Effector CD8-positive, alpha-beta T cell (primary cell): ENCODE measurements around the gene LHX8.
"Not testable (repeated sequence)": the region's sequence is repeated elsewhere in the genome, so short reads cannot be mapped to it uniquely, and the experiment has no call there.

ENCODE experiments used
- DNase-seq: peaks from one replicate; lab custom pipeline; 2025; lab: John Stamatoyannopoulos, UW

The LHX8 gene

DNA sequence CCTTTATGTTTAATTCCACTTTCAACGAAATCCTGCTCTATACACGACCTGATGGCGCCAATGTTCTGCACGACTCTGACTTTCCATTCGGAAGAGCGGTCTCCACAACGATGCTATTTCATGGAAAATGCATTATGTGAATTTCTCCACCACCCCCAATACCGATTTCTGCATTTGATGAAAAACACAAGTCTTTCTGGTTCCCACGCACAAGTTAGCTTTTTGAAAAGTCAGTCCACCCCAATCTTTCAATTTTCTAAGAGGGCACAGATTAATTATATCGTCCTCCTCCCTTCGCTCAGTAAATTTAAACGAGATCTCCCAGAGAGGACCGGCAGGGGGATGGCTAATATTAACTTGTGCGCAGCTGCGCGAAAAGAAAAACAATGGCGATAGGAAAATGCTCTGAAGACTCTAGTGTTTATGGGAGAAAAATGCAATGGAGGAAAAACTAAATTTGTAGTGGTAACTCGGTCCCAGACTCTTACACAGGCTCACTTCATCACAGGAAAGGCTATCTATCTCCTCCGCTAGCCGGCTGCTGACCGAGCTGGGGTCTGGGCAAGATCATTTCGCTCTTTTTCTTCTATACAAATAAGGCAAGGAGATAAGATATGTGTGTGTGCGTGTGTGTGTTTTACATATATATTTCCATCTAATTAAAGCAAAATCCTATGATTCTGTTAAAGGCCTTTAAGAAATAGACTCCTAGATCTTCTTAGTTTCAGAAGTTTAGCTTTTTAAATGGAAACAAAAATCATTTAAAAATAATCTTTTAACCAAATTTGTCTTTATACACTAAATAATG lies 1.2 kb upstream of the LHX8 start:
- no peak for DNase-seq

DNA sequence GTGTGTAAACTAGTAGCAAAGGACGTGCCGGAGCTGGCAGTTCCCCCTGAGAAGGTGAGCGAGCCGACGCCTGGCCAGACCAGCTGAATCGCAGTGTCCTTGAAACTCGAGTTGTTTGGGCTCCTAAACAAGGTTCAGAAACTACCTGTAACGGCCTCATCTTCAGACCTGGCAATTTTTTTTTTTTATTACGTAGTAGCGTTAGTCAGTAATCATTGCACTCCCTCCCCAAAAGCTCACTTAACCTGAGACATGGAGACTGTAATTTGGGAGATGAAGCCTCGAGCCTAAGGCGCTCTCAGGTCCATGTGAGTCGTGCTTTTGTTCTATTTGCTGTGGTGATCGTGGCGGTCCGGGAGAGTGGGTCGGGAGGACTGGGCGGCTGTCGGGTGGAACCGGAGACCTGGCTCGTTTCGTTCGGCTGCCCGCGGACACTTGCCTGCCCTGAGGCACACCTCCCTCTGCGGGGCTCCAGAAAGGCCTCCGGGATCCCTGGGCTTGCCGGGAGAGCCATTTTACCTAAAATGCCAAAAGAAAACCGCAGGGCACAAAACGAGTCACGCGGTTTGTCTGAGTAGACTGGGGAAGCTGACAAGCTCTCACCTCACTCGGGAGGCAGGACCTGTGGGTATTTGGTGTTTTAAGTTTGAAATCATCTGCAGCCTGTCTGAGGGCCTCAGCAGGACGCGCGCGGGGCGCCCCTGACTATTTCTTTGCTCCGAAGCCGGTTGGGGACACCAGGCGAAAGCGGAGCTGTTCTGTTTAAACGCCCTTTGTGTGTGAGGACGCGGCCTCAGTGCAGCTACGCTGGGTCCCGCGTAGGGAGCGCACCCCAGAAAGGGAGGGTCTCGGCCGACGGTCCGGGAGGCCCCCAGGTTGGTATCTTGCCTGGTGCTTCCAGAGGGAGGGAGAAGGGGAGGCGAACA lies 722 bp downstream of the LHX8 start:
- no peak for DNase-seq

DNA sequence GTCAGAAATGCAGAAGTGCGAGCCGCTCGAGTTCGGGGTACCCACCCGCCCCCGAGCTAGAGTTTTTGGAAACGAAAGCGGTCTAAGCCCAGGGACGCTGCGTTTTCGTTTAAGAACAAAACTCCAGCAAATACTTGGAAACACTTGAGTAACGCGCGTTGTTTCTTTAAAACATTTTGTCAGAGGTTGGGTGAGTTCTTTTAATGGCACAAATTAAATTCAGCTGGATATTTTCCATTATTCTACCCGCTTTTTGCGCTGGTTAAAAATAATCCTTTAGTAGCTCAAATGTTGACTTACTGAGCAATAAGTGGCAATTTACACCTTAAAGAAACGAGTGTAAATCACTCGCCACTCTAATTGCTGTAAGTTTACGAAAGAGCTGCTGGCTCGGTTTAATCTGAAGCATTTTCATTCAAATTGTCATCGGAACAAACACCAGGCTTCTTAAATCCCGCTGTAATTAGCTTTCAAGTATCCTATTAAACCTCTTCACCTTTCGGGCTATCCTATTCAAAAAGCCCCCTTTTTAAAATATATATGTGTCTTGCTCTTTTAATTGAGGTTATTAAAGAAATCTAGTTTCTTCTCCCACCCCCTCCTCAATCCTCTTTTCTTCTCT lies 1.5 kb downstream of the LHX8 start:
- DNase-seq = no peak

DNA sequence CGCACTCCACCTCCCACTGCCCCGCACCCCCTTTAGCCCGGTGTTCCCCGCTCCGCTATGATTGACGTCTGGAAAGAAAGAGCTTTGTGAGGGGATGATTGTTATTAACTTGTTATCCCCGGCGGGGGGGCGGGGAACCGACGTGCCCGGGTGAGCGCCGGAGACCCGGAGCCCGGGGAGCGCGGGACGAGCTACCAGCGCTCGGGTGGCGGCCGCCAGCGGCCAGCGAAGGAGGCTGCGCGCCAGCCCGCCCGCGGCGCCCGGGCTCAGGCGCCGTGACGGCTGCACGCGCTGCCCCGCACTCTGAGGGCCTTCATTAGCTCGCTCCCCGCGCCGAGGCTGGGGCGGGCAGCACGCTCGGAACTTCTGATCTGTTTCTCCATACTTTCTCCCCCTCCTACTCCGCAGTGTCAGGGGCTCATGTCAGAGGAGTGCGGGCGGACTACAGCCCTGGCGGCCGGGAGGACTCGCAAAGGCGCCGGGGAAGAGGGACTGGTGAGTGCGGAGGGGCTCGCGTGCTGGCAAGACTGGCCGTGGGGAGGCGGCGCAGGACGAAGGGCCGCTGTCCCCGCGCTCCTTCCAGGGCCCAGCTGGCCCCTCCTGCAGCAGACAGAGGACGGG lies 2.1 kb downstream of the LHX8 start:
- no peak for DNase-seq

DNA sequence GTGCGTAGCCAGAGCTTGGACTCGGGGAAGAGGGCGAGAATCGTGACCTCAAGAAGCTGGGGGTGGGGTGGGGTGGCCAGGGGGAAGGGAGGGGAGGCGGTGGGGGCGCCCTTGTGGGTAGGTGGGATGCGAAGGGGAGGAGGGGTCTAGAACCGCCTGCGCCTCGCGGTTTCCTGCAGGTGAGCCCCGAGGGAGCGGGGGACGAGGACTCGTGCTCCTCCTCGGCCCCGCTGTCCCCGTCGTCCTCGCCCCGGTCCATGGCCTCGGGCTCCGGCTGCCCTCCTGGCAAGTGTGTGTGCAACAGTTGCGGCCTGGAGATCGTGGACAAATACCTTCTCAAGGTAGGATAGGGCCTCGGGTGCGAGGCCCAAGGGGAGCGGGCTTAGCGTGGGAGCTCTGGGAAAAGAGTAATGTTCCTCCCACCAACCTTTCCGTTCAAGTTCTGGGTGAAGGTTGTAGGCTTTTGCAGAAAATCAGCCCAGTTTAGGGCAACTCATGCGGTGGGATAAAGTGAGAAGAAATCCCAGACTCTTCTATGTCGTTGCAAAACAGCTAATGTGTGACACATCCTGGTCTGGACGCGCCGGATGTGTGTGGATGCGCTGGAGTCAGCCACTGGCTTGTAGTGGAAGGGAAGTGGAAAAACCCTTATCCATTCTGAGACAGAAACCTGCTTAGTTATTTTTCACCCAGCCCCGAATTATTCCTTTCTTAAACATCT lies 2.9 kb downstream of the LHX8 start:
- no peak for DNase-seq

DNA sequence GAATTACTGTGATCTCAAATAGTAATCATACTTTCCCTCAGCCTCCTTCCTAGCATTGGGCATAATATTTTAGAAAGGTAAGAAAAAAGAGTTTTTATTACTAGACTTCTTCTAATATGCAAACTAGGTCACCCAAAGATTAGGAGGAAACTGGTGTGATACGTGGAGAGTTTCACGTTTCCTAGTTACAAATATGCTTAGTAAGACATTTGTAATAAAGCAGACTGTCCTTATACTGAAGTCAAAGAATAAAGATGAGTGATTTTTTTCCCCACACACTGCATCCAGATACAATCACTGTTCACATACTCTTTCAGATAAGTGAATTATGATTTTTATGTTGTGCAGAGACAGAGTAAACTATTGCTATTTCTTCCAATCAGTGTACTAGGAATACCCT lies 17.9 kb downstream of the LHX8 start:
- DNase-seq = no peak

DNA sequence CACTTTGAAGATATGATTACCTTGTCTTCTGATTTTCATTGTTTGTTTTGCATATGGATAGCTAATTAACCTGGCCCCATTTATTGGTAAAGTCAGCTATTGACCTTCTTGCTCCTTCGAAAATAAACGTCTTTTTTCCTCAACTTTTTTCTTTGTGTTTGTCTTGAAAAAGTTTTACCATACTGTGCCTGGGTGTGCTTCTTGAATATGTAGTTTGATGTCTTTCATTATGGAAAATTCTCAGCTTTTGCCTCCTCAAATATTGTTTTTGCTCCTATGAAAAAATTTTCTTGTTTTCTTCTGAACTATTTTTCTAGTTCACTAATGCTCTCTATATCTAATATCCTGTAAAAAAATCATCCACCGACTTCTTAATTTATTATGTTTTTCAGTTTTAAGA lies 25.0 kb downstream of the LHX8 start:
- no peak for DNase-seq

- DNase-seq = no peak
Observed at GRCh38 chr1:75165264-75165663, 31.1 kb downstream of the LHX8 start.

DNA sequence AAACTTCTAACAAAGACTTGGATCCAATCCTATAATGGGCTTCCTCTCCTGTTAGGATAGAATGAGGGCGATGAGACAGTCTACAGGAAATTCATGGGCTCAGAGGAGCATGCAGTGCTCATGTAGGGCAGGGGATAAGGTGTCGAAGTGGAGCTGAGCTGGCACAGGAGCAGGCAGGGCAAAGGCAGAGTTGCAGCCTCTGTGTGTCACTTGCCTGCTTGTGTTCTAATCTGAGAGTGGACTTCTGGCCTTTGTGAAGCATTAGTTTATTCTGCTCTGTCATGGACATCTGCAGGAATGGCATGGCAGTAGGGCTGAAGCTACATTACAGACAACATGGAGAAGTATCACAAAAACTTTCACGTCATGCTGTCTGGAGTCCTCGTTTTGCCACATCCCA lies 32.6 kb downstream of the LHX8 start:
- DNase-seq = no peak

DNA sequence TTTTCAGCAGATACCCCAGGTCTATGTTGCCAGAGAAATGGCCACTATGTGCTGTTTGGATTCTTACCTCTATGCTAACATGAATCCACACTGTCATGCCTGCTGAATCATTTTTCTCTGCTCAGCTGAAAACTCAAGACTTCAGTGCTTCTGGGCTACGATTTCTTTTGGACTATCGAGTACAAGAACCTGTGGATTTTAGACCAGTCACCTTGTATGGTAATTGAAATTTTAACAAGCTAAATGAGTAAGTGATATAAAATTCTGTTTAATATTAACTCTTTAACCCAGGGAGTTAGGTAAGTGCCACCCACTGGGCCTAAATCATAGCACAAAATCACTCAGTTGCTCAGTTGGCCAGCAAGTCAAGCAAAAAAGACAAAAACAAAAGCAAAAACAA lies 35.8 kb downstream of the LHX8 start:
- no peak for DNase-seq

DNA sequence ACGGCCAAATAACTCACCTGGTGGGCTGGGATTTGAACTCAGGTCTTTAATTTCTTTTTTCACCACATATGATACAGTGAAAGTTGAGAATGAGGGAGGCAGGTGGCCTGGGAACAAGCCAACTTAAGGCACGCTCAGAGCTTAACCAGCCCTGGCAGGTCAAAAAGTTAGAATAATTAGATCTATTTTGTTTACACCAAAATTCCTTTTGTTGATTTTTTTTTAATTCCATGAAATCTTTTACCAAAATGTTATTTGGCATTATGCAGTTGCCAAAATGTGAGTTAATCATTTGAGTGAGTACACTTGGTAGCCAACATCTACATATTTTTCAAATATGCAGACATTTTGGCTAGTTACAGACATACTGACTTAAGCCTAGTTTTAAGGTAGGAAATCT lies 36.8 kb downstream of the LHX8 start:
- DNase-seq = no peak

GRCh38 chr1:75171876-75172275 lies 37.7 kb downstream of the LHX8 start:
- DNase-seq = no peak

DNA sequence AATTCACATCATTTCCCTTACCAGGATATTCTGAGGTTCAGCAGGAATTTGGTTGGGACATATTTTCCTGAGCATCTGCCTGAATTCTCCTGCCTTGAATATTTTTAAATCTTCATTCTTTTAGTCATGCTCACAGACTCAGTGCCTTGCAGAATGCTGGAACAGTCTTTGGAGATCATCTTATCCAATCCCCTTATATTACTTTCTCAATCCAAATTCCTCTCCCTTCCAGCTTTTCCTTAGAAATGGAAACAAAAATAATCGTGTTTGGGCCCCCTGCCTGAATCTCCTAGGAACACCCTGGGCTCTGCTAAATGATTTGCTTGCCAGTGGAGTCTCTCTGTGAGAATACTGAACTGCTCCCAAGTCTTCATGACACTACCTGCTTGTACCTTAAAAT lies 38.4 kb downstream of the LHX8 start:
- no peak for DNase-seq

DNA sequence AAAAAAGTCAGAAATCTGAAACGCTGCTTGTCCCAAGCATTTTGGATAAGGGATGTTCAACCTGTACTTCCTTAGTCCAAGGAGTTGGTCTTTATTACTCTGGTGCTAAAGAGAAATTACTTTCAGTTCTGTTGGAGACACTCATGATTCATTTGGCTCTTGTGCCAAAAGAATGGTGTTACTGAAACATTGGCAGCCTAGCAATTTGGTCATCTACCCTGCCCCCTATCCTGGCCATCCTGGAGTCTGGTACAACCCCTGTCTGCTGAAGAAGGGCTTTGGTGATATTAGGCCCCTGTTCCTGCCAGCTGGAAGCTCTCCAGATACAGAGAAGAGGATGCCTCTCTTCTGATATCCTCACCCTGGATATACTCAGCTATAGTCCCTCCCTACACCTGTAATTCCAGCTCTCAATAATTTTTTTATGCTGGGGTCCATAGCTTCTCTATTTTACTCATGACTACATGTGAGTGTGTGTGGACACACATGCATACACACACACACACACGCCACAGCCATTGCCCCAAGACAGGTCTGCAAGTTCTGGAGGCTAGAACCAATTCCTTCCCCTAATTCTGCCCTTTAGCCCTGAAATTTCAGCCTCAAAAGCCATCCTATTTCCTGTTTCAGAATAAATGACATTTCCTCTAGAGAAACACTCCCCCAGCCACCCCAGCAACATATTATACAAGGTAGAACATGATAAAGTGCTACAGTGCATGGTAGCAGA lies 40.0 kb downstream of the LHX8 start:
- DNase-seq = no peak

DNA sequence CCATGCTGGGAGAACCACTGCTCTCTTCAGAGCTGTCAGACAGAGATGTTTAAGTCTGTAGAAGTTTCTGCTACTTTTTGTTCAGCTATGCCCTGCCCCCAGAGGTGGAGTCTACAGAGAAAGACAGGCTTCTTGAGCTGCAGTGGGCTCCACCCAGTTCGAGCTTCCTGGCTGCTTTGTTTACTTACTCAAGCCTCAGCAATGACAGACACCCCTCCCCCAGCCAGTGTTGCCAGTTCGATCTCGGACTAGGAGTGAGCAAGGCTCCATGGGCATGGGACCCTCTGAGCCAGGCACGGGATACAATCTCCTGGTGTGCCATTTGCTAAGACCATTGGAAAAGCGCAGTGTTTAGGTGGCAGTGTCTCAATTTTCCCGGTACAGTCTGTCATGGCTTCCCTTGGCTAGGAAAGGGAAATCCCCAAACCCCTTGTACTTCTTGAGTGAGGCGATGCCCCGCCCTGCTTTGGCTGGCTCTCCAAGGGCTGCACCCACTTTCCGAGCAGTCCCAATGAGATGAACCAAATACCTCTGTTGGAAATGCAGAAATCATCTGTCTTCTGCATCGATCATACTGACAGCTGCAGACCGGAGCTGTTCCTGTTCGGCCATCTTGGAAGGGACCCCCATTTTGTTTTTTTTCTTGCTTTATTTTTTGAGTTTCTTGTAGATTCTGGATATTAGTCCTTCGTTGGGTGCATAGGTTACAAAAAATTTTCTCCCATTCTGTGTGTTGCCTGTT lies 47.2 kb downstream of the LHX8 start:
- not testable (repeated sequence) for DNase-seq

- no peak for DNase-seq
Observed at GRCh38 chr1:75188892-75189291, 54.7 kb downstream of the LHX8 start.

DNA sequence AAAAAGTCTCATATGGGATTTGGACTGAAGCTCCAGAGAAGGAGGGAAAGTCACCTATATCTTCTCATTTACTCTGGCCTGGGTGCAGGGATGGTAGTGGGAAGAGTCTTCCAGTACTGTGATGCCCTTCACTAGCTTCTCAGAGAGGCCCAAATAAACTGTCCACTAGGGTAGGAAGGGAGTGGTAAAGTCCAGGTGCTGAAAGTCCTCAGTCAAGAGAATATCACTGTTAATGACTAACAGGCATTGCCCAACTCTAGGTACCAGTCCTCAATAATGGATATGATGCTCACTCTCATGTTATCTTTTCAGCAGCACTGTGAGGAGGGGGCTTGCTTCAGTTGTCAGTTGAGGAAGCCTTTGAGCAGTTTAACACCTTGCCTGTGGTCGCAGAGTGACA lies 64.0 kb downstream of the LHX8 start:
- no peak for DNase-seq

DNA sequence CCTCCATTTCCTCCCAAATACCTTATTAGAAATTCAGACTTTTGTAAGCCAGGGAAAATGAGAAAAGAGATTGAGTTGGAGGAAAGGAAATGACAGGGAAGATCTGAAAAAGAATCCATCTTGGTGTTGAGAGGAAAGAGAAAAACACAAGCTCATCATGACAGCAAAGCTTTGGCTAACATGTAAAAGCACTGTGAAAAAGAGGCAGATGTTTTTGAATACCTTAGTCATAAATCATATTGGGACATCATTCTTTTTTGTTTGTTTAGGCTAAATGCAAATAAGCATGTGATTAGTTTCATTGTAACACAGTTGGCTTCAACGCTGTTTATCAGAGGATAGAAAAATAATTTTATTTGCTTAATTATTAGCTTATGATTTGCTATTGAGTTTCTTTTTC lies 64.6 kb downstream of the LHX8 start:
- DNase-seq = no peak

- no peak for DNase-seq
Observed at GRCh38 chr1:75202751-75203150, 68.6 kb downstream of the LHX8 start.
